SJCRH30 (cell line): ENCODE results near the gene DDX41. TPM values are rescaled to one million over a fixed set of nuclear protein-coding genes. Genes with fewer than 3 reads are reported as not detected.
A peak's percentile ranks its signal among the peaks of the same experiment; 100 is the strongest.
"Not testable (repeated sequence)": the region's sequence is repeated elsewhere in the genome, so short reads cannot be mapped to it uniquely, and the experiment has no call there.

Source experiments
- DNase-seq, 2 experiments: peaks; one replicate each; pipeline ENCODE4 v3.0.0-alpha.2; 2015 to 2020
- H3K27ac ChIP-seq: fragments of 250-450 bp; sonication (Bioruptor Pico); 2 replicates; pipeline ENCODE4 v1.5.1; 2020; ENCODE audit warnings: mild to moderate bottlenecking, moderate library complexity
- H3K27me3 ChIP-seq: fragments of 250-450 bp; sonication (Bioruptor Pico); 2 replicates; pipeline ENCODE4 v1.5.1; 2020; ENCODE audit warnings: mild to moderate bottlenecking, moderate library complexity
- H3K36me3 ChIP-seq: fragments of 250-450 bp; sonication (Bioruptor Pico); 2 replicates; pipeline ENCODE4 v1.5.1; 2020; ENCODE audit warnings: mild to moderate bottlenecking, moderate library complexity
- H3K4me1 ChIP-seq: fragments of 250-450 bp; sonication (Bioruptor Pico); 2 replicates; pipeline ENCODE4 v1.5.1; 2020; ENCODE audit warnings: mild to moderate bottlenecking, moderate library complexity
- H3K4me3 ChIP-seq: fragments of 250-450 bp; sonication (Bioruptor Pico); 2 replicates; pipeline ENCODE4 v1.5.1; 2020; ENCODE audit warnings: mild to moderate bottlenecking, moderate library complexity
- H3K9me3 ChIP-seq: fragments of 250-450 bp; sonication (Bioruptor Pico); replicated peaks from 2 replicates; pipeline ENCODE4 v1.5.1; 2020; ENCODE audit warnings: mild to moderate bottlenecking, moderate library complexity
- total RNA-seq: library from RNA; depleted of rRNA; stranded (reverse); fragments of >200 nt; shearing (Covaris generic); gene quantifications from 2 replicates; pipeline ENCODE4 v1.2.3, GENCODE V29; 2014

The DDX41 gene
- total RNA-seq, 1 experiment from 2014 or later = 68.5 TPM

GRCh38 chr5:177546258-177546741 is 29.5 kb upstream of the DDX41 start:
- H3K4me3 ChIP-seq = no peak overlapping the region
- H3K4me1 ChIP-seq = peaks cover 57% of the 10 kb centered on the region
- peaks cover 13% of the 10 kb centered on the region for H3K36me3 ChIP-seq
- H3K9me3 ChIP-seq = no peaks in the 10 kb centered on the region
- H3K27ac ChIP-seq = peak overlapping the region; percentile 89
- peak; percentile 88 to 93 for DNase-seq
- no peaks in the 10 kb centered on the region for H3K27me3 ChIP-seq

GRCh38 chr5:177545487-177546257 is 28.9 kb upstream of the DDX41 start:
- peaks cover 57% of the 10 kb centered on the region for H3K4me1 ChIP-seq
- no peaks in the 10 kb centered on the region for H3K27me3 ChIP-seq
- peak; percentile 88 to 95 for DNase-seq
- peak overlapping the region; percentile 89 for H3K27ac ChIP-seq
- no peaks in the 10 kb centered on the region for H3K9me3 ChIP-seq
- H3K4me3 ChIP-seq = no peak overlapping the region
- H3K36me3 ChIP-seq = peaks cover 12% of the 10 kb centered on the region

GRCh38 chr5:177542816-177543465 is 26.2 kb upstream of the DDX41 start:
- Histone ChIP-seq H3K4me3 (no peak overlapping the region), H3K4me1 (peaks cover 60% of the 10 kb centered on the region), H3K36me3 (peaks cover 20% of the 10 kb centered on the region), H3K27me3 (no peaks in the 10 kb centered on the region), H3K27ac (no peak overlapping the region), H3K9me3 (no peaks in the 10 kb centered on the region)
- peak; percentile 53 to 68 for DNase-seq

GRCh38 chr5:177540438-177540837 is 23.7 kb upstream of the DDX41 start:
- Histone ChIP-seq H3K4me3 (no peak overlapping the region), H3K4me1 (peaks cover 54% of the 10 kb centered on the region), H3K36me3 (peaks cover 35% of the 10 kb centered on the region), H3K27ac (no peak overlapping the region), H3K9me3 (no peaks in the 10 kb centered on the region), H3K27me3 (no peaks in the 10 kb centered on the region)
- no peak for DNase-seq

- H3K36me3 ChIP-seq = peaks cover 43% of the 10 kb centered on the region
- peaks cover 44% of the 10 kb centered on the region for H3K4me1 ChIP-seq
- H3K4me3 ChIP-seq = no peak overlapping the region
- H3K27me3 ChIP-seq = no peaks in the 10 kb centered on the region
- H3K27ac ChIP-seq = no peak overlapping the region
- no peaks in the 10 kb centered on the region for H3K9me3 ChIP-seq
- no peak for DNase-seq
Observed at GRCh38 chr5:177539411-177539810, 22.6 kb upstream of the DDX41 start.

GRCh38 chr5:177538876-177539275 is 22.1 kb upstream of the DDX41 start:
- Histone ChIP-seq H3K9me3 (no peaks in the 10 kb centered on the region), H3K27ac (no peak overlapping the region), H3K27me3 (no peaks in the 10 kb centered on the region), H3K36me3 (peaks cover 43% of the 10 kb centered on the region), H3K4me3 (no peak overlapping the region), H3K4me1 (peaks cover 38% of the 10 kb centered on the region)
- no peak for DNase-seq

GRCh38 chr5:177537389-177538361 is 20.9 kb upstream of the DDX41 start:
- H3K4me1 ChIP-seq = peaks cover 26% of the 10 kb centered on the region
- peak; percentile 88 to 91 for DNase-seq
- no peak overlapping the region for H3K4me3 ChIP-seq
- no peaks in the 10 kb centered on the region for H3K27me3 ChIP-seq
- H3K27ac ChIP-seq = peak overlapping the region; percentile 4; the same call in 1 of the 2 replicates
- peaks cover 43% of the 10 kb centered on the region for H3K36me3 ChIP-seq
- no peaks in the 10 kb centered on the region for H3K9me3 ChIP-seq

GRCh38 chr5:177536386-177536785 is 19.6 kb upstream of the DDX41 start:
- H3K36me3 ChIP-seq = peaks cover 41% of the 10 kb centered on the region
- DNase-seq = no peak
- no peak overlapping the region for H3K27ac ChIP-seq
- H3K4me1 ChIP-seq = peaks cover 22% of the 10 kb centered on the region
- no peaks in the 10 kb centered on the region for H3K9me3 ChIP-seq
- no peak overlapping the region for H3K4me3 ChIP-seq
- H3K27me3 ChIP-seq = no peaks in the 10 kb centered on the region

- H3K27ac ChIP-seq = no peak overlapping the region
- DNase-seq = no peak
- H3K36me3 ChIP-seq = peaks cover 50% of the 10 kb centered on the region
- no peak overlapping the region for H3K4me3 ChIP-seq
- peaks cover 22% of the 10 kb centered on the region for H3K4me1 ChIP-seq
- H3K27me3 ChIP-seq = no peaks in the 10 kb centered on the region
- no peaks in the 10 kb centered on the region for H3K9me3 ChIP-seq
Observed at GRCh38 chr5:177535125-177535524, 18.4 kb upstream of the DDX41 start.

- not testable (repeated sequence) for DNase-seq, H3K27me3 ChIP-seq, H3K9me3 ChIP-seq, H3K27ac ChIP-seq, H3K4me3 ChIP-seq
- peaks cover 20% of the 10 kb centered on the region for H3K4me1 ChIP-seq
- H3K36me3 ChIP-seq = peaks cover 50% of the 10 kb centered on the region
Observed at GRCh38 chr5:177534433-177534832, 17.7 kb upstream of the DDX41 start.

GRCh38 chr5:177531209-177531940 is 14.6 kb upstream of the DDX41 start:
- no peak overlapping the region for H3K4me3 ChIP-seq
- H3K36me3 ChIP-seq = peaks cover 31% of the 10 kb centered on the region
- no peaks in the 10 kb centered on the region for H3K9me3 ChIP-seq
- H3K27ac ChIP-seq = no peak overlapping the region
- DNase-seq = no peak
- no peaks in the 10 kb centered on the region for H3K27me3 ChIP-seq
- peaks cover 12% of the 10 kb centered on the region for H3K4me1 ChIP-seq

GRCh38 chr5:177530638-177531037 is 13.9 kb upstream of the DDX41 start:
- no peak for DNase-seq
- Histone ChIP-seq H3K27ac (no peak overlapping the region), H3K36me3 (peaks cover 30% of the 10 kb centered on the region), H3K9me3 (no peaks in the 10 kb centered on the region), H3K27me3 (no peaks in the 10 kb centered on the region), H3K4me1 (peaks cover 19% of the 10 kb centered on the region), H3K4me3 (no peak overlapping the region)

GRCh38 chr5:177529247-177530203 is 12.8 kb upstream of the DDX41 start:
- no peaks in the 10 kb centered on the region for H3K9me3 ChIP-seq
- peaks cover 31% of the 10 kb centered on the region for H3K36me3 ChIP-seq
- no peaks in the 10 kb centered on the region for H3K27me3 ChIP-seq
- no peak for DNase-seq
- no peak overlapping the region for H3K4me3 ChIP-seq
- H3K4me1 ChIP-seq = peaks cover 24% of the 10 kb centered on the region
- H3K27ac ChIP-seq = no peak overlapping the region
